NCI-H1105 treated with DMSO at 0.1 percent for 48 hours (cell line): Measurements from ENCODE around the gene FABP7.
A peak's percentile ranks its signal among the peaks of the same experiment; 100 is the strongest.
"Not testable (repeated sequence)": the region's sequence is repeated elsewhere in the genome, so short reads cannot be mapped to it uniquely, and the experiment has no call there.

Experiments used
- DNase-seq: peaks from one replicate; lab custom pipeline; 2025; lab: John Stamatoyannopoulos, UW

The FABP7 gene

DNA sequence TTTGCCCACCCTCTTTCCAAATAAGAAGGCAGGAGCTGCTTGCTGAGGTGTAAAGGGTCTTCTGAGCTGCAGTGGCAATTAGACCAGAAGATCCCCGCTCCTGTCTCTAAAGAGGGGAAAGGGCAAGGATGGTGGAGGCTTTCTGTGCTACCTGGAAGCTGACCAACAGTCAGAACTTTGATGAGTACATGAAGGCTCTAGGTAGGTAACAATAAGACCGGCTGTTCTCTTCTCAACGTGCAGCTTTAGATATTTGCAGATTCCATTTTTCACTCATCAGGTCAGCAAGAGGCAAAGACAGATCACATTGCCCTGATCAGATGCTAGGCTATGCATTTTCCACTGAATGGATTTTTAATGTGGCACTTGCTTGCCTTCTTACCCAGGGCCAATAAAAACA is at the start of gene FABP7:
FABP7 (plus strand) TSS at position 50 of the 400 bp plus-strand sequence; CDS start at position 129, 79 bp downstream.
- DNase-seq: no peak

DNA sequence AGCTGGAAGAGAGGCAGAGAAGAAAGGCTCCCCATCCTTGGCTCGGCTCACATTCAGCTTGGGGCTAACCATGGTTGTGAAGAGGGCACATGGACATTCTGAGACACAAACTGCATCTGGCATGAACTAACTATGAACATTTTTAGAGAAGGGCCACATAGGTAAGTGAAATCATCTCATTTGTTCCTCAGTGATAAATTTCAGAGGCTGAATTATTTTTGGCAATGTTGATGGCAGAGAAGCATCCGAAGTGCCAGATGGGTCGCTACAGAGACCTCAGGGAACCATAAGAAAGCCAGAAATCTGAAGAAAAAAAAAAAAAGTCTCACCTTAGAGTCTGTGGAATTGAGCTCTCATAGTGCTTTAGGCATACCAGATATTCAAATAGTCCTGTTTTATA is 49.2 kb upstream of the FABP7 start:
- no peak for DNase-seq

DNA sequence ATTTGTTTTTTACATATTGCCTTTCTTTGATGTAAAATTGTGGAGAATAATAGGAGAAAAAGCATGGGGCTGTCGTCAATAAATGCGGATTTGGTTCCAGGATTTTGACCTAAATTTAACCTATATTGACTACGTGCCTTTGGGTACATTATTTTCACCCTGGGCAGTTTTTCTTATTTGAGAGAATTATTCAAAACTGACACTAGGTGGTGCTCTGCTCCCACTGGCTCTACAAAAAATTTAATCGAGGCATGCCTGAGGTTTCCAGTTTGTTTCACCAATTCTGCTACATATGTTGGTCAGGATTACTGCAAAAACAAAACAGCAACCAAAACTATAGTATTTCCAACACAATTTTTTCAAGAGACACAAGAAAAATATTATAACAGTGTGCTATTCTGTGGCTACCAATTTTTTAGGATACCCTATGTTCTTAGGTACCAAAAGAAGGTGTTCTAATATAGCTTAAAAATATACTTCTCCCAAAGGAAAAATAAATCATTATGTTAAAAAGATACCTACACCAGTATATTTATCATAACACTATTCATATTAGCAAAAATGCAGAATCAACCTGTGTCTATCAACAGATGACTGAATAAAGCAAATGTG is 48.6 kb upstream of the FABP7 start:
- DNase-seq: peak; percentile 68

DNA sequence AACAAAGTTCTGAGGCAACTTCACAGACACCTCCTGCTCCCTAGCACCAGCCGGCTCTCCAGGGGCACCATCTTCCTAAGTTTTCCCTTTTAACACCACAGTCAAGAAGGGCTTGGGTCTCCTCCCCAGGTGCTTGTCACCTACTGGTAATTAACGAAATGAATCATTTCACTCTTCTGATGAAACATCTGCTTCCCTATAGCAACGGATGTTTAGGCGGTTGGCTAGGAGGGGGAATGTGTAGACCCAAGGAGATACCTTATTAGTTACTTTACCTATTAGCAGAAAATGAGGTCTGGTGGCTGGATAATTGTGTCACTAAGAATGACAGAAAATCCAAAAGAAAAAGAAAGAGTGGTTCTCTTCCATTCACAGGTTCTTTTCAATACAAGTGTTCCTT is 46.3 kb upstream of the FABP7 start:
- no peak for DNase-seq

DNA sequence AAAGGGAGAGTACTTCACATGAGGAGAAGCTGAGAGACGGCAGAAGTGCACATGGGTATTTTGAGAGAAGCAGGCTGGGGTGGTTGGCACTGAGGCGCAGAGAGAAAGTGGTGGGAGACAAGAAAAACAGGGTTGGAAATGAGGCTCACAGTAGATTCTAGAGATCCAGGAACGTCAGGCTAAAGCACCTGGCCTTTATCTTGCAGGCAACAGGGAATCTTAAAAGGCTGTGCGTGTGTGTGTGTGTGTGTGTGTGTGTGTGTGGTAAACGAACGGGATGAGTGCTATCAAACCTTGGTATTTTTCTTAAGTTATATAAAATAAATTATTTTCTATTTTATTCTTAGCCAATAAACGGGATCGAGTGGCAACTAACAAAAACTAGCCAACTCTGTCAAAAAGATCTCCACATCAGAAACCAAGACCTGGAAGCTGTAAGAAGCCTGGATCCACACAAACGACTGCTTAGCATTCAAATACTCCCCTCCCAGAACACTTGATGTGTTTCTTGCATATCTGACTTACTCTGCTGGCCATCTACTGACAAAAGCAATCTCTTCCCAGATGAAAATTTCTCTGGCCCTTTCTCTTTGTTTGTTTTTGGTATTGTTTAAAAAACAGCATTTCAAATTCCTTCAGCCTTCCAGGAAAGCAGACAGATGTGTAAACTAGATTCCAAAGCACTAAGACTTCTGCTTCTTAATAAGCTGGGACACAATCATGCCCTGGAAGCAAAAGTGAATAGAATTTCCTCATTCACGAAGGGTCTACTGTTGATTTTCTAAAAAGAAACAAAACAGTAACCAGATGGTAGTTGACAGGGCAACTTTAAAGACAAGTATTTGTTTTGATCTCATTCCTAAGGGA is 44.8 kb upstream of the FABP7 start:
- DNase-seq: no peak

DNA sequence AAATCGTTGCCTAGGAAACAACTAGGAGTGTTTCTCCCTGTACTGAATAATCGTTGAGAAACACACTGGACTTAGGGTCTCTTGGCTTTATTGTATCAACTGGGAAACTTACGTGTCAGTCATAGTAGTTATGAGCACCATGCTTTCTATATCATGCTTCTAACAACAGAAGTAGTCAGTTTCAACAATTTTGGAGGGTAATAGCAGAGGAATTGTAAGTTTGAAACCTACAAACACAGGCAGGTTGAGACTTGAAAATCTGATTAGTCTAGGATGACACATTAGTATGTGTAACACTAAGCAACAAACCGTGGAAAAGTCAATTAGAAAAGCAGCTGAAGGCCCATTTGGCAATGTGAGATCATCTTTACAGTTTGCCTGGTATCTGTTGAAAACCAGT is 43.9 kb upstream of the FABP7 start:
- peak; percentile 83 for DNase-seq

DNA sequence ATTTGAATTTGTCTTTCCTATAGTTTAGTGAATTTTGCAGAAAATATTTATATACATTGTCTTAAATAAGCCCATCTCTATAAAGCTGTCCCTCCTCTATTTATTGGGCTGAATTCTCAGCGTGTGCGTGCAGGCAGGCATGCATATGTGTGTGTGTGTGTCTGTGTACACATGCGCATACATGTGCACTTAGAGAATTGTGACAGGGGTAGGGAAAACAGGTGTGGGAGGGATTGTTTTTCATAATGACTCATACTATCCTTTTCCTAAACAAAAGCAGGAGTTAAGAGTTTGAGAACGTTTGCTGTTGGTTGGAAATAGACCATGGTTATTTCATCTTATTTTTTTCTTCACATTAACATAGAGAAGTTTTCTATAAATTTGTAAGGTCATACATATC is 43.4 kb upstream of the FABP7 start:
- DNase-seq: peak; percentile 60

DNA sequence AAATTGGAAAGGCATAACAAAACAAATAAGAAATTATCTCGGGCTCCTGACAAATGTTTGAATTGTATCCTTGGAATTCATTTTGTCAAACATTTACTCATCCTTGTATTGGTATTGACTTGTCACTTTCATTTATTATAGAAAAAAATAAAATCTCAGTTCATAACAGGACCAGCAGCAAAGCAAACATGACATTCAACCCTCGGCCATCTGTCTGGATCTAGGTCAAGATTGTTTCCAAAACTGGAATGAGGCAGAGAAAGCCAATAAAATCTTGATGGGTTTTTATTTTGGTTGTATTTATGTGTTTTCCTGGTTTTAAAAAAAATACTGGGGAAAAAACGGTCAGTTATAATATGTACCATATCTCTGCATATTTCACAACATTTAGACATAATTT is 42.9 kb upstream of the FABP7 start:
- DNase-seq: no peak

DNA sequence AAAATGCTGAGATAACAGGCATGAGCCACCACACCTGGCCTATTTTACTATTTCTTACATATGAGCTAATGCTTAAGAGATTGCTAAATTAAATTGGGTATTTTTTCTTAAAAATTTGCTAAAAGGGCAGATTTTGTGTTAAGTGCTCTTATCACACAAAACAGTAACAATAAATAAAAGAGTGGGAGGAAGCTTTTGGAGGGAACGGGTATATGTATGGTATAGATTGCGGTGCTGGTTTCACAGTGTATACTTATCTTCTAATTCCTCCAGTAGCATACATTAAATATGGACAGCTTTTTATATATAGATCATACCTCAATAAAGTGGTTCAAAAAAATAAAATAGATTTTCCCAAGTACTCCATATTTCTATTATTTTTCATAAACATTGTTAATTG is 39.4 kb upstream of the FABP7 start:
- DNase-seq: no peak

DNA sequence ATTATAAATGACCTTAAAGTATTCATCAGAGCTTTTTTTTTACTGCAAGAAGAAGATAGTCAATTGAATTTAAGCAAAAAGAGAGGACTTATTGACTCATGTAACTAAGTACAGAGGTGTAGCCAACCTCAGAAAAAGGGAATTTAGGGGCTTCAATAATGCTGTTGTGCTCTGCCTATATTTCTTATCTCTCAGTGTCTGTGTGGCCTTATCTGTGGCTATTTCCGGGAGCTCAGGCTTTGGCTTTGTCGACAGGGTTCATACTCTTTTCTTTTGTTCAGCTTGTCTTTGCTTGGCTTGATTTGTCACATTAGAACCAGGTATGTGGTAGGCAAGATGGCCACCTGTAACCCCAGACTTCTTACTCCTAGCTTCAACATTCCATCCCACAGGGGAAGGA is 38.6 kb upstream of the FABP7 start:
- DNase-seq: no peak

DNA sequence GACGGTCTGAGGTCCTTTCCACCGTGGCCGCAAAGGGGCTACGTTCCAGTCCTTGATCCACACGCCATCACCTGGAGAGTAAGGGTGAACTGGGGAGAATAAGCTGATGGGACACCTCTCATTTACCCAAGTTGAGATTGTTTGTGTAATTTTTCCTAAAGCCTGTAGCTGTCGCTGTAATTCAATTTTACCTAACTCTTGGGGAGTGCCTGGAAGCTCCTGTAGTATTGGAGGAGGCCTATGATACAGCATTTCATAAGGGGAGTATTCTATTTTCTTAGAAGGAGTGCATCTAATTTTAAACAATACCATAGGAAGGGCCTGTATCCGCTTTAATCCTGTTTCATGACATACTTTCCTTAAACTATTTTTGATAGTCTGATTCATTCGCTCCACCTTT is 35.3 kb upstream of the FABP7 start:
- not testable (repeated sequence) for DNase-seq

DNA sequence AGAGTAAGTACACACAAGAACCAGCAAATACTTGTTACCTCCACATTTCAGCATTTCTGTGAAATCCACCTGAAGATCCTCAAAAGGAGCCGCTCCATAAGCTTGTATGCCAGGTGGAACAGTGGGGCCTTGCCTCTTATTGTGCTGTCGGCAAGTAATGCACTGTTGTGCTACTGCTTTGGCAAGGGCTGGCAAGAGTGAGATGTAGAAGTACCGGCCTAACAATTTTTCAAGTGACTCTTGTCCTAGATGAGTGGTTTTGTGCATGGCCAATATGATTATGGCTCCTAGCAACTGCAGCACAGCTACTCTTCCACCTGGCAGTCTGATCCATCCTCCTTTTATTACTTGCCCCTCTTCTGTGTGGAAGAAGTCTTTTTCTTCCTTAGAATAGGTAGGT is 34.7 kb upstream of the FABP7 start:
- peak; percentile 88 for DNase-seq

DNA sequence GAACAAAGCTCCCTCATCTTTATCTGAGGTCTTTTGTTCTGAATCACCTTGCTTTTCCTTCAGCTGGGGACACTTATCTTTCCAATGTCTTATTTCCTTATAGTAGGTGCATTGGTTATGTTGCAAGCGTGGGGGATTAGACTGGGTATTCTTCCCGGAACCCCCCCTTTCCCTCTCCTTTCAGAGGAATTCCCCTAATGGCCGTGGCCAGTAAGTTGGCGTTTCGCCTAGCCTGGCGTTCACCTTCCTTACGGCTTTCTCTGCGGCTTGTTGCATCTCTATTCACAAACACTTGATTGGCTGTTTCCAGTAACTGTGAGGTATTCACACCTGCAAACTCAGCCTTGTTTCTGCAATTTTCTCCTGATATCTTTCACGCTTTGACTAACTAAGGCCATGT is 32.8 kb upstream of the FABP7 start:
- DNase-seq: no peak

DNA sequence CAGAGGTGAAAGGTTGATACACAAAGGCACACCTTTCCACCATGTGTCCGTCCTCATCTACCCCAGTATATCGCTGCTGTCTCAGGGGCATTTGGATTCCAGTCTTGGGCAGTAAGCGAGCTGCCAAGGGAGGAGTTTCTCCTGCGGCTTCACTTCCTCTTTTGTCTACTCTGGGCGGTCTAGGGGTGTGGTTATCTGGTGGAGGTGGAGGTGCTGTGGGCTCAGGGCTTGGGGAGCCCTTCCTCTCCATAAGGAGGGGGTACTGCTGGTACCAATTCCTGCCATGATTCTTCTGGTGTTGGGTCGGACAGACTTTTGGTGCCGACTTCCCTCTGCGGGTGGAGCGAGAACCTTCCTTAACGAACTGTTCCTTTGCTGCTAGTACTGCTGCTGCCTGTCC is 31.9 kb upstream of the FABP7 start:
- DNase-seq: no peak

DNA sequence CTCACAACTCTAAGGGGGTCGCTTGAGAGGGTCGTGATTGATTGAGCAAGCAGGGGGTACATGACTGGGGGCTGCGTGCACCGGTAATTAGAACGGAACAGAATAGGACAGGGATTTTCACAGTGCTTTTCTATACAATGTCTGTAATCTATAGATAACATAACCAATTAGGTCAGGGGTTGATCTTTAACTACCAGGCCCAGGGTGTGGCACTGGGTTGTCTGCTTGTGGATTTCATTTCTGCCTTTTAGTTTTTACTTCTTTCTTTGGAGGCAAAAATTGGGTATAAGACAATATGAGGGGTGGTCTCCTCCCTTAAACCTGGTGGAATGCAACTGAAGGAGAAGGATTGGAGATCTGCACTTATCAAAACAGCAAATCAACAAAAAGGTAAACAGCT is 30.6 kb upstream of the FABP7 start:
- DNase-seq: not testable (repeated sequence)

DNA sequence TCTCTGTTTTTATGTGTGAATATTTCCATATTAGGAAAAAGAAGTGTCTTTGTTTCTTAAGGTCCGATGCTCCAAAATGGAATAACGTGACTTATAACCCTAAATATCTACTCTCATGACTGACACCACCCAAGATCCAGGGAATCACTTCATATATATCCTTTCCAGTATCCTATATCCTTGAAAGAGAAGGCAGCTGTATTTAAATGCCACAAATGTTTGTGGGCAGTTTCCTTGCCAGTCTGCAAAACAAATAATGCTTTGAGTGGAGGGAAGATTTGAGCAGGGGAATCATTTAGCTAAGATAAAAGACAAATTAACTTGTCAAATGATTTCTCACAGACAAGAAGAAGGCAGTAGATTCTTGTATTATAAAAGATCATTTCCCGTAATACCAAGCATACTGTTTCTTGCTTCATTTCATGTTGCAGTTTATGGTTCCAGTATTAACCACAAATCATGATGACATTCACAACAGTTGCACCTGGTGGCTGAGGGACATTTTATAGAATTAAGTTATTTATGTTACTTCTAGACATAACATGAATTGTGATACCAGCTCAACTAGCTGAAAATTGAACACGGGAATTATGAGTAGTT is 30.0 kb upstream of the FABP7 start:
- DNase-seq: no peak

DNA sequence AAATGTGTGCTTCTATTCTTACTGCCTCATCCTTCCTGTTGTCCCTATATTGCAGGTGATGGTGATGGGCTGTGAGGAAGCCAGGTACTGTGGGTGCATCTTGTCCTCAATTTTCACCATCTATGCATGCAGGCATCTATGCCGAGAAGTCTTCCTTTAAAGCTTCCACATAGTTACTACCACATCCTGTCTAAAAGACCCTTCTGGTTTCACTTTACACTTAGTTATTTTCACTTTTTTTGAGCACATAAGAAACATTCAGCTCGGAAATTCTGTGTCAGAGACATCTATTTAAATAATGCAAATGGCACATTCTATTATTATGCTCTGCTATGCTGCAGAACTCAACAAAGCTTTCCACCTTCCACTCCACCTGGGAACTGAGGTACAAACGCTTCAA is 28.2 kb upstream of the FABP7 start:
- DNase-seq: no peak

DNA sequence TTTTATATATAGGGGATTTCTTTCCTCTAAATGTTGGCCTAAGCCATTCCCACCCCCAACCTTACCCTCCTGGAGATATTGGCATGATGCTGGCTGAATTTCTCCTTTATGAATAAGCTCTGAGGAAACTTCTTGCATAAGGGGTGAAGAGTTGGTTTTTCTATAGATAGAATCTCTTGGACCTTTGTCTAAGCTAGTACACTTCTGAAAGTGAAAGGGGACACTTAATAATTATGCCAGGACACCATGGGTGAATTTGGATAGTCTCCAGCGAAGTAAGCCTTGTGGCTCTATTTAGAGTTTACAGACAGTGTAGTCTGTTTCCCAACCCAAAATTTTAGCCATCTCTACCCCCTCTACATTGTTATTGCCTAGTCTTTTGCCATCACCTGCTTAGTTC is 27.1 kb upstream of the FABP7 start:
- DNase-seq: no peak

DNA sequence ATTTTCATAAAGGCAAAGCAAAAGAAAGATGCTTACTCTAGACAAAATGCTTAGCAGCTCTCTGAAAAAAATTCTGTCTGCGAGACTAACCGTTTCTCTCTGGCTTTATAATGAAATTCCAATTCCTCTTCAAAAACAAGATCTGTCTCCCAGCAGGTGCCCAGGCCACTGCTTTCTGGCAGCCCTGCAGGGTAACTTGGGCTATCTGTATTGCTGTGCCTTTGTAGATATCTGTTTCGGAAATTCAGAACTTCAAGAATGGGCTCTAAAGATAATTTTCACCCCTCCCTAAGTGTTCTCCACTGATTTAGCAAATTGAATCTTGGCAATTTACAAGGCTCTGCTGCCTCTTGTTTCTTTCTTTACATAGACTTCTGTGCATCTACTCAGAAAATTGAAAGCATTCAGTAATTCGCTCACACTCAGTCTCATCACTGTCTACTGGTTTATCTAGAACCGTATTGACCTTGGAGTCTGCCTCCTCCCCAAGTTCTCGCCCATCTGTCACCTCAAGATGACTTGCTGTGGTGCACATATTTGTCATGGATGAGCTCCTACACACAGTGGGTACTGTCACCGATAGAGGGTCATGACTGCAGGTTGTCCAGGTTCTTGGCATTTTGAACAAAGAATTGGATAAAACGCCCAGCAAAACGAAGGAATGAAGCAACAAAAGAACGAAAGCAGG is 26.4 kb upstream of the FABP7 start:
- no peak for DNase-seq

DNA sequence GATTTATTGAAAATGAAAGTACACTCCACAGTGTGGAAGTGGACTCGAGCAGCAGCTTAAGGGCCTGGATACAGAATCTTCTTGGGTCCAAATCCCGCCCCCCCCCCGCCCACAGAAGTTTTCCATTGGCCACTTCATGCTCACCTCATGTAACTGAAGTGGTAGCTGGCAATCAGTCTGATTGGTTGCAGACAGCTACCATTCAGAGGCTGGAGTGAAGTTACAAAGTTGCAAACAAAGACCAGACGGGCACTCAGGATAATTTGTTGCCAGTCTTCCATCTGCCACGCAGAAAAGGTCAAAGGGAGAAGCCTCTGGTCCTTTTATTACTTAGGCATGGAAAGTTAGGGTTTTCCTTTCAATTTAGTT is 25.8 kb upstream of the FABP7 start:
- no peak for DNase-seq

DNA sequence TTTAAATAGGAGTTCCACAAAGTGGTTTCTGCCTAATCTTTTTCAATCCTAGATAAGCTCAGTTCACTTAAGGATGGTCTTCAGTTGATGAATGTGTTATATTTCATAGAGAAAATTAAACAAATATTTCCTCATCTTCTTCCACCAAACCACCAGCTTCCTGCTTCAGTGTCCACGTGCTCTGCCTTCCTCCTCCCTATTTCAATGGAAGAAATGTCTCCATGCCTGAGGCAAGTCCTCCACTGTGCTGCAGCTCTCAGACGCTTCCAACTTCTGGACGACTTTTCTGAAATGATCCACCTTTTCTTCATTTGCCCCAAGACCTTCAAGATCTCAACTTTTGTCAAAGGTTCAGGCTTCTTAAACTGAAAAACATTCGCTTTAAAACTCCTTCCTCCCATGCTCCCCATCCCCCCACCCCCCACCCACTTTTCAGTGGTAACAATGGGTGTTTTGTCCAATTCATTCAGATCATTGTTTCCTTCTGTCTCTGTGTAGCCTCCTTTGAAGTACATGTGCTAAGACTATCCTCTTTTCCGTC is 25.3 kb upstream of the FABP7 start:
- DNase-seq: no peak

DNA sequence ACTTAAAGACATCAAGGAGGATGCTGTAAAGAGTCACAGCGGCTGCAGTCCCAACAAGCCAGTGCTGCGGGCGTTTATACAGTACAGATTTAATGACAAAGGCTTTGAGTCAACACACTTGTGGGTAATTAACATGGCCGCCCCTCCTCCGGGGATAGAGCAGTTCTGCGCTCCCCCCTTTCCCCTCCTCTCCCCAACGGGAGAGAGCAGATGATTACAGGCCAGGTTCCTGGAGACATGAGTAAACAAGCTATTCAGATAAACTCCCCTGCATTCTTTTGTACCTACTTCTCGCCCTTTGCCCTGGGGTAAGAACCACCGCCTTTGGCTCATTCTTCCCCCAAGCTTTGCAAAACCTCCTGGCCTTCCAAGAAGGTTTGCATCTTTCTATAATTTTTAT is 23.6 kb upstream of the FABP7 start:
- DNase-seq: no peak

DNA sequence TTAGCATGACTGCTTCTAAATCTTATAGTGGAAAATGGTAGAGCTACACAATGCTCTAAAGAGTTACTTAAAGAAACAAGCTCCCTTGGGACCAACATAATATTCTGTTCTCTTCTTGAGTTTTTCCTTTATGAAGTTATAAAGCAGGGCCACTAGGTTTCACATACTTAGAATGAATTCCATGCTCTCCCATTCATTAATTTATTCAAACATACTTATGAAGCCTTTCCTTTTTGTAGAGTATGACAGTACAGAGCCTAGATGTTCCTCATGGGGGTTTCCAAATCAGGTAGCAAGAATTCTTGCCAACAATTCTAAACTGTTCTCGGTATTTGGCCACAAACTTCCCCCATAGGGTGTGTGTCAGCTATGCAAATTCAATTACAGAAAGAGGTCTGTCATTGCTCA is 20.6 kb upstream of the FABP7 start:
- DNase-seq: no peak
